ENCODE measurements around the gene SPHKAP.

The SPHKAP gene

DNA sequence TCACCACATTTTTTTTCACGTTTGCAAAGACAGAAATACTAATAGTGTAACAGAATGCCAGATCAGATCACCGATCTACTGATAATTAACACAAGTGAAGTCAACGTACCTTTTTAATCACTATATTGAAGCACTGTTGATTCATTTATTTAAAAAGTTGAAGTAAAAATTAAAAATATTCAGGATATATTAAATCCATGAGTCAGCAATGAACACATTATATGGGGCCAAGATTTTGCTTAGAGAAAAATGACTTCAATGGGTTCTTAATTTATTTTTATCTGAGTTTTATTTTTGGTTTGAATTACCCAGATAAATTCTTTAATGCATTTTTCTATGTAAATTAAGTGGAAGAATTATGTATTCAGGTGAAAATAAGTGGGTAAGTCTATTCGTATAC lies 14.2 kb downstream of the SPHKAP start:
- TF ChIP-seq CTCF (IDR thresholded peaks at IDR 0.05; ENCODE audit: control insufficient read depth, extremely low read depth, insufficient read depth), result no peak
- no peak for DNase-seq (ENCODE audit: low read depth)
- no peak overlapping the region for H3K4me3 ChIP-seq (ENCODE audit: low read depth, low read length)

GRCh38 chr2:228164718-228165117 lies 16.8 kb downstream of the SPHKAP start:
- TF ChIP-seq CTCF (IDR thresholded peaks at IDR 0.05; ENCODE audit: control insufficient read depth, extremely low read depth, insufficient read depth), result no peak
- DNase-seq (ENCODE audit: low read depth), result no peak
- no peak overlapping the region for H3K4me3 ChIP-seq (ENCODE audit: low read depth, low read length)

- no peak overlapping the region for H3K4me3 ChIP-seq (ENCODE audit: low read depth, low read length)
- DNase-seq (ENCODE audit: low read depth), result no peak
- TF ChIP-seq CTCF (IDR thresholded peaks at IDR 0.05; ENCODE audit: control insufficient read depth, extremely low read depth, insufficient read depth), result no peak
Observed at GRCh38 chr2:228157841-228158240, 23.6 kb downstream of the SPHKAP start.

- DNase-seq (ENCODE audit: low read depth), result no peak
- TF ChIP-seq CTCF (IDR thresholded peaks at IDR 0.05; ENCODE audit: control insufficient read depth, extremely low read depth, insufficient read depth), result no peak
- no peak overlapping the region for H3K4me3 ChIP-seq (ENCODE audit: low read depth, low read length)
Observed at GRCh38 chr2:228144961-228145360, 36.5 kb downstream of the SPHKAP start.

DNA sequence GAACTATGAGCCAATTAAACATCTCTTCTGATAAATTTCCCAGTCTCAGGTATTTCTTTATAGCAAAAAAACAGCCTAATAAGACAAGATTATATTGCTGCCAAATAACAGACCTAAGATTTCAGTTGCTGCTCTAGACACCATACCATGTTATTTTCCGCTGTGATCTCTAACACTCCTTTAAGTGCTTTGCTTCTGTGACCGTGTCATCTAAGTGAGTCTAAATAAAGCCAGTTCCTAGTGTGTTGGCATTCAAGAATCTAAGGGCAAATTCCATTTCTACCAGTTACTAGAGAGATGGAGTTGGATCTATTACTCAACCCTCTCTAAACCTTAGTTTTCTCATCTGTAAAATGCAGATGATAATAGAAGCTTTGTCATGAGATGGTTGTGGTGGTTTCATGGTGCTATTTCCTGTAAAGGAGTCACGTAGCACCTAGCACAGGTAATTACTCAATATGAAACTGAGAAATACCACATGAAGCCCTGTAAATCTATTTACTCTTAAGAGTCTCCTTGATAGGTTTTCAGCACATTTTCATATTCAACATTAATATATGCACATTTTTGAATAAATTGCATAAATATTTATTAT lies 40.5 kb downstream of the SPHKAP start:
- no peak for TF ChIP-seq CTCF (IDR thresholded peaks at IDR 0.05; ENCODE audit: control insufficient read depth, extremely low read depth, insufficient read depth)
- DNase-seq (ENCODE audit: low read depth), result no peak
- no peak overlapping the region for H3K4me3 ChIP-seq (ENCODE audit: low read depth, low read length)

- no peak for TF ChIP-seq CTCF (IDR thresholded peaks at IDR 0.05; ENCODE audit: control insufficient read depth, extremely low read depth, insufficient read depth)
- DNase-seq (ENCODE audit: low read depth), result no peak
- no peak overlapping the region for H3K4me3 ChIP-seq (ENCODE audit: low read depth, low read length)
Observed at GRCh38 chr2:228136027-228136426, 45.5 kb downstream of the SPHKAP start.

GRCh38 chr2:228135300-228135699 lies 46.2 kb downstream of the SPHKAP start:
- TF ChIP-seq CTCF (IDR thresholded peaks at IDR 0.05; ENCODE audit: control insufficient read depth, extremely low read depth, insufficient read depth), result no peak
- no peak overlapping the region for H3K4me3 ChIP-seq (ENCODE audit: low read depth, low read length)
- no peak for DNase-seq (ENCODE audit: low read depth)
